H9 (cell line): Measurements from ENCODE around the gene ADAMTSL4. TPM values are rescaled to one million over a fixed set of nuclear protein-coding genes. Genes with fewer than 3 reads are reported as not detected.

ENCODE experiments used
- DNase-seq: peaks from one replicate; pipeline ENCODE4 v3.0.0-alpha.2; 2017
- H2AFZ ChIP-seq: one replicate; pipeline ENCODE4 v1.6.1; 2013; ENCODE audit warnings: mild to moderate bottlenecking, low read length, control low read depth, moderate library complexity
- H2AK5ac ChIP-seq: 2 replicates; pipeline ENCODE4 v1.6.1; 2013; ENCODE audit warnings: low read length, control low read depth, mixed read lengths; ENCODE audit not compliant: insufficient read length
- H2BK120ac ChIP-seq: one replicate; pipeline ENCODE4 v1.6.1; 2013; ENCODE audit warnings: low read depth, mild to moderate bottlenecking, low read length, control low read depth, inconsistent platforms; ENCODE audit not compliant: poor library complexity, severe bottlenecking
- H2BK12ac ChIP-seq: 2 replicates; pipeline ENCODE4 v1.6.1; 2013; ENCODE audit warnings: low read length, control low read depth, mixed read lengths, low read depth; ENCODE audit not compliant: insufficient read length
- H2BK15ac ChIP-seq: 2 replicates; pipeline ENCODE4 v1.6.1; 2013; ENCODE audit warnings: low read depth, low read length, control low read depth
- H2BK20ac ChIP-seq: one replicate; pipeline ENCODE4 v1.6.1; 2013; ENCODE audit warnings: low read depth, mild to moderate bottlenecking, low read length, control low read depth, inconsistent platforms; ENCODE audit not compliant: poor library complexity, severe bottlenecking
- H2BK5ac ChIP-seq: 2 replicates; pipeline ENCODE4 v1.6.1; 2013; ENCODE audit warnings: low read length, control low read depth, mixed read lengths; ENCODE audit not compliant: insufficient read length
- H3K14ac ChIP-seq: 2 replicates; pipeline ENCODE4 v1.6.1; 2013; ENCODE audit warnings: low read length, control low read depth; ENCODE audit not compliant: insufficient read depth
- H3K18ac ChIP-seq: 2 replicates; pipeline ENCODE4 v1.6.1; 2013; ENCODE audit warnings: low read depth, mild to moderate bottlenecking, mixed read lengths, low read length, control low read depth; ENCODE audit not compliant: insufficient read length
- H3K23ac ChIP-seq: 2 replicates; pipeline ENCODE4 v1.6.1; 2013; ENCODE audit warnings: low read length, control low read depth, mixed read lengths, low read depth; ENCODE audit not compliant: insufficient read length
- H3K23me2 ChIP-seq: 2 replicates; pipeline ENCODE4 v1.6.1; 2013; ENCODE audit warnings: low read depth, mild to moderate bottlenecking, mixed read lengths, low read length, control low read depth; ENCODE audit not compliant: insufficient read length, poor library complexity, severe bottlenecking
- H3K27ac ChIP-seq: 2 replicates; pipeline ENCODE4 v1.5.1; 2013; ENCODE audit warnings: low read length, control low read depth, mixed read lengths, low read depth; ENCODE audit not compliant: insufficient read length
- H3K27me3 ChIP-seq: 2 replicates; pipeline ENCODE4 v1.6.1; 2013; ENCODE audit warnings: low read length, control low read depth, inconsistent platforms; ENCODE audit not compliant: insufficient read depth
- H3K4ac ChIP-seq: 2 replicates; pipeline ENCODE4 v1.6.1; 2013; ENCODE audit warnings: low read depth, mild to moderate bottlenecking, control low read depth, inconsistent platforms, low read length, moderate library complexity
- H3K4me1 ChIP-seq: 2 replicates; pipeline ENCODE4 v1.6.1; 2013; ENCODE audit warnings: low read length, control low read depth, inconsistent platforms; ENCODE audit not compliant: insufficient read depth
- H3K4me2 ChIP-seq: 2 replicates; pipeline ENCODE4 v1.6.1; 2013; ENCODE audit warnings: low read length, control low read depth, mixed read lengths; ENCODE audit not compliant: insufficient read length, insufficient read depth
- H3K56ac ChIP-seq: 2 replicates; pipeline ENCODE4 v1.6.1; 2013; ENCODE audit warnings: low read depth, mild to moderate bottlenecking, mixed read lengths, low read length, control low read depth; ENCODE audit not compliant: insufficient read length
- H3K79me1 ChIP-seq: 2 replicates; pipeline ENCODE4 v1.6.1; 2013; ENCODE audit warnings: low read depth, mild to moderate bottlenecking, moderate library complexity, low read length, control low read depth, inconsistent platforms; ENCODE audit not compliant: insufficient read depth, poor library complexity, severe bottlenecking
- H3K79me2 ChIP-seq: 2 replicates; pipeline ENCODE4 v1.6.1; 2013; ENCODE audit warnings: low read length, control low read depth, inconsistent platforms; ENCODE audit not compliant: insufficient read depth
- H3K9ac ChIP-seq: 2 replicates; pipeline ENCODE4 v1.6.1; 2013; ENCODE audit warnings: low read length, control low read depth, mixed read lengths; ENCODE audit not compliant: insufficient read length; ENCODE audit errors: extremely low read depth
- H3K9me3 ChIP-seq: one replicate; pipeline ENCODE4 v1.6.1; 2013; ENCODE audit warnings: low read depth, low read length, inconsistent platforms; ENCODE audit not compliant: control insufficient read depth
- H3T11ph ChIP-seq: one replicate; pipeline ENCODE4 v1.6.1; 2013; ENCODE audit warnings: mild to moderate bottlenecking, low read length, control low read depth, inconsistent platforms
- H4K20me1 ChIP-seq: one replicate; pipeline ENCODE4 v1.6.1; 2013; ENCODE audit not compliant: control insufficient read depth, insufficient read length, insufficient read depth
- H4K5ac ChIP-seq: 2 replicates; pipeline ENCODE4 v1.6.1; 2013; ENCODE audit warnings: low read depth, mild to moderate bottlenecking, mixed read lengths, low read length, control low read depth; ENCODE audit not compliant: insufficient read length
- H4K8ac ChIP-seq: replicated peaks from 2 replicates; pipeline ENCODE4 v1.6.1; 2013; ENCODE audit warnings: low read length, control low read depth, mixed read lengths, low read depth; ENCODE audit not compliant: insufficient read length
- H4K91ac ChIP-seq: 2 replicates; pipeline ENCODE4 v1.6.1; 2013; ENCODE audit warnings: low read depth, mild to moderate bottlenecking, moderate library complexity, mixed read lengths, low read length, control low read depth; ENCODE audit not compliant: insufficient read length
- H3K27ac Mint-ChIP-seq, 3 experiments: 2 replicates in 2 of 3; 3 replicates in 1 of 3; pipeline ENCODE4 v1.8.0; 2020 to 2021; ENCODE audit warnings: mixed read lengths in 3 of 3, mild to moderate bottlenecking in 1 of 3, moderate library complexity in 1 of 3
- H3K27me3 Mint-ChIP-seq: 2 replicates; pipeline ENCODE4 v1.8.0; 2021; ENCODE audit warnings: low read depth, mild to moderate bottlenecking, moderate library complexity, mixed read lengths
- H3K36me3 Mint-ChIP-seq, 3 experiments: 2 replicates in 2 of 3; 3 replicates in 1 of 3; pipeline ENCODE4 v1.8.0; 2020 to 2021; ENCODE audit warnings: low read depth in 3 of 3, mixed read lengths in 3 of 3; ENCODE audit not compliant: insufficient read depth in 1 of 3
- H3K4me1 Mint-ChIP-seq, 2 experiments: 2 replicates each; pipeline ENCODE4 v1.8.0; 2020; ENCODE audit warnings: mixed read lengths in 2 of 2
- H3K4me3 Mint-ChIP-seq, 2 experiments: 2 replicates in 1 of 2; 3 replicates in 1 of 2; pipeline ENCODE4 v1.8.0; 2020 to 2021; ENCODE audit warnings: mild to moderate bottlenecking in 2 of 2, mixed read lengths in 2 of 2, moderate library complexity in 1 of 2
- H3K9me3 Mint-ChIP-seq, 2 experiments: 2 replicates in 1 of 2; 3 replicates in 1 of 2; pipeline ENCODE4 v1.8.0; 2020; ENCODE audit warnings: mild to moderate bottlenecking in 2 of 2, mixed read lengths in 2 of 2, moderate library complexity in 1 of 2
- CTCF ChIP-seq: fragments of 200-600 bp; sonication (generic); conservative IDR thresholded peaks from 3 replicates; pipeline ENCODE4 v1.8.0; 2021; ENCODE audit warnings: antibody characterized with exemption, mild to moderate bottlenecking
- WGBS: extraction: QIAGEN DNeasy Blood & Tissue Kit; methylation state at CpG from one replicate; pipeline ENCODE4 v1.1.7; 2013; ENCODE audit warnings: missing lambda C conversion rate, low lambda C conversion rate, mixed read lengths; ENCODE audit not compliant: insufficient read length; ENCODE audit errors: extremely low coverage; 5-methylcytosine and 5-hydroxymethylcytosine counted together
- total RNA-seq: library from RNA; stranded (reverse); gene quantifications from 2 replicates; pipeline ENCODE4 v1.2.1, GENCODE V29; 2021

The ADAMTSL4 gene
- total RNA-seq, 1 experiment from 2014 or later = 6.1 TPM

- H2AFZ ChIP-seq = no peak overlapping the region
- no peak overlapping the region for H3K27ac Mint-ChIP-seq
Measured at GRCh38 chr1:150559656-150560010, 10.4 kb downstream of the ADAMTSL4 start.

More at GRCh38 chr1:150559656-150560010, 10.4 kb downstream of the ADAMTSL4 start:
- Histone ChIP-seq H2BK20ac (no peak overlapping the region), H3K4me2 (no peak overlapping the region), H4K20me1 (no peaks in the 10 kb centered on the region), H4K8ac (no peak overlapping the region), H4K91ac (no peak overlapping the region), H3K18ac (no peak overlapping the region), H2BK15ac (no peak overlapping the region), H3T11ph (no peak overlapping the region), H2BK120ac (no peak overlapping the region), H3K23ac (no peak overlapping the region), H3K79me1 (no peaks in the 10 kb centered on the region), H3K56ac (no peak overlapping the region), H3K27me3 (no peaks in the 10 kb centered on the region), H2BK12ac (no peak overlapping the region), H3K4ac (no peak overlapping the region), H3K9ac (no peak overlapping the region), H2BK5ac (no peak overlapping the region), H3K14ac (no peak overlapping the region), H3K27ac (no peak overlapping the region), H2AK5ac (no peak overlapping the region), H3K79me2 (no peaks in the 10 kb centered on the region), H3K9me3 (no peaks in the 10 kb centered on the region), H3K23me2 (peaks cover 11% of the 10 kb centered on the region), H3K4me1 (peaks cover 7% of the 10 kb centered on the region; the same call in 1 of the 2 replicates), H4K5ac (no peak overlapping the region)
- no peaks in the 10 kb centered on the region; a peak in 1 of 5 replicates for H3K9me3 Mint-ChIP-seq
- TF ChIP-seq CTCF = no peak
- DNase-seq = no peak
- H3K4me3 Mint-ChIP-seq = no peak overlapping the region; a peak in 1 of 5 replicates
- peaks cover 3 to 5% (median 5%) of the 10 kb centered on the region in 3 experiments; a peak in 5 of 7 replicates for H3K36me3 Mint-ChIP-seq
- H3K4me1 Mint-ChIP-seq = peaks cover 36 to 49% of the 10 kb centered on the region in 2 experiments
- no peaks in the 10 kb centered on the region for H3K27me3 Mint-ChIP-seq
- WGBS = no CpG with 5 or more reads among the region's 10 CpGs
